HepG2 (cell line): ENCODE measurements around the gene MYO15A. TPM values are rescaled to one million over a fixed set of nuclear protein-coding genes. Genes with fewer than 3 reads are reported as not detected.

Experiments used
- CENPBD1 ChIP-seq: sonication (generic); formaldehyde crosslinking; IDR thresholded peaks from 2 replicates; pipeline ENCODE4 v1.8.0; 2022; ENCODE audit warnings: missing genetic modification reagents, low read depth, mild to moderate bottlenecking, borderline replicate concordance
- CHD4 ChIP-seq: fragments of 200-600 bp; sonication (generic); IDR thresholded peaks from 2 replicates; pipeline ENCODE4 v1.7.0; 2017; ENCODE audit warnings: mild to moderate bottlenecking, low read length, borderline replicate concordance
- FOXP1 ChIP-seq, 2 experiments: fragments of 450-650 bp in 1 of 2; IDR thresholded peaks; 2 replicates each; pipeline ENCODE4 v1.6.1; 2017 to 2018; ENCODE audit warnings: antibody characterized with exemption in 1 of 2
- JDP2 ChIP-seq: sonication (generic); formaldehyde crosslinking; IDR thresholded peaks from 2 replicates; pipeline ENCODE4 v1.8.1; 2022; ENCODE audit warnings: missing genetic modification reagents, borderline replicate concordance
- KDM4B ChIP-seq: sonication (generic); formaldehyde crosslinking; IDR thresholded peaks from 2 replicates; pipeline ENCODE4 v1.4.0; 2020; ENCODE audit warnings: missing genetic modification reagents
- MATR3 ChIP-seq: sonication (generic); formaldehyde crosslinking; IDR thresholded peaks from 2 replicates; pipeline ENCODE4 v1.4.0; 2020; ENCODE audit warnings: missing genetic modification reagents
- MYC ChIP-seq: sonication (generic); formaldehyde crosslinking; IDR thresholded peaks from 2 replicates; pipeline ENCODE4 v1.9.0; 2021; ENCODE audit warnings: missing genetic modification reagents, borderline replicate concordance
- NR2F6 ChIP-seq, 2 experiments: IDR thresholded peaks; 2 replicates each; pipeline ENCODE4 v1.6.1; 2016; ENCODE audit warnings: antibody characterized with exemption in 1 of 2, mild to moderate bottlenecking in 1 of 2
- PRDM15 ChIP-seq: sonication (generic); formaldehyde crosslinking; IDR thresholded peaks from 2 replicates; pipeline ENCODE4 v1.4.0; 2020; ENCODE audit warnings: missing genetic modification reagents
- SMYD3 ChIP-seq: sonication (generic); formaldehyde crosslinking; IDR thresholded peaks from 2 replicates; pipeline ENCODE4 v1.8.1; 2023; ENCODE audit warnings: mild to moderate bottlenecking, missing genetic modification reagents
- TFAP4 ChIP-seq: sonication (generic); IDR thresholded peaks from 2 replicates; pipeline ENCODE4 v1.6.1; 2016; ENCODE audit warnings: low read depth, borderline replicate concordance
- THAP8 ChIP-seq: sonication (generic); formaldehyde crosslinking; IDR thresholded peaks from 2 replicates; pipeline ENCODE4 v1.5.1; 2020; ENCODE audit warnings: missing genetic modification reagents, mild to moderate bottlenecking, borderline replicate concordance
- THRA ChIP-seq: sonication (generic); formaldehyde crosslinking; IDR thresholded peaks from 2 replicates; pipeline ENCODE4 v1.4.0; 2020; ENCODE audit warnings: missing genetic modification reagents, borderline replicate concordance
- ZBTB38 ChIP-seq: sonication (generic); formaldehyde crosslinking; IDR thresholded peaks from 2 replicates; pipeline ENCODE4 v1.5.1; 2020; ENCODE audit warnings: mild to moderate bottlenecking, missing genetic modification reagents
- ZNF124 ChIP-seq: sonication (generic); formaldehyde crosslinking; IDR thresholded peaks from 2 replicates; pipeline ENCODE4 v1.4.0; 2020; ENCODE audit warnings: missing genetic modification reagents
- ZNF235 ChIP-seq: sonication (generic); formaldehyde crosslinking; IDR thresholded peaks from 2 replicates; pipeline ENCODE4 v1.8.1; 2023; ENCODE audit warnings: mild to moderate bottlenecking, missing genetic modification reagents, borderline replicate concordance
- ZNF543 ChIP-seq: sonication (generic); formaldehyde crosslinking; IDR thresholded peaks from 2 replicates; pipeline ENCODE4 v1.4.0; 2020; ENCODE audit warnings: mild to moderate bottlenecking, missing genetic modification reagents
- ZNF563 ChIP-seq: sonication (generic); formaldehyde crosslinking; IDR thresholded peaks from 2 replicates; pipeline ENCODE4 v1.8.0; 2022; ENCODE audit warnings: mild to moderate bottlenecking, moderate library complexity, missing genetic modification reagents
- ZNF576 ChIP-seq: sonication (generic); formaldehyde crosslinking; IDR thresholded peaks from 2 replicates; pipeline ENCODE4 v1.4.0; 2020; ENCODE audit warnings: mild to moderate bottlenecking, missing genetic modification reagents
- ZNF615 ChIP-seq: sonication (generic); formaldehyde crosslinking; IDR thresholded peaks from 2 replicates; pipeline ENCODE4 v1.5.0; 2020; ENCODE audit warnings: mild to moderate bottlenecking, missing genetic modification reagents, borderline replicate concordance
- polyA plus RNA-seq, 8 experiments: library from polyadenylated mRNA; depleted of rRNA in 3 of 8; stranded (reverse) in 7 of 8; unstranded in 1 of 8; fragments of >200 nt; fragmentation: Illumina TruSeq in 4 of 8; extraction: Trizol in 4 of 8; gene quantifications; 2 replicates each; pipeline versions ENCODE4 v1.2.1 to v1.2.3, GENCODE V29; 2011 to 2016; ENCODE audit warnings: low read depth in 4 of 8, missing spikeins in 1 of 8, mixed read lengths in 1 of 8; ENCODE audit not compliant: insufficient read depth in 1 of 8
- total RNA-seq, 5 experiments: library from RNA; depleted of rRNA; stranded (reverse); fragments of >200 nt; fragmentation: Illumina TruSeq; extraction: Trizol; gene quantifications; 2 replicates each; pipeline ENCODE4 v1.2.3, GENCODE V29; 2016; ENCODE audit warnings: low read depth in 1 of 5

Gene MYO15A
- total and polyA plus RNA-seq, 2 of the 13 experiments (the other 11 are each of a cell fraction or from before 2014, with no cell fraction given): 0.07 to 0.20 TPM

GRCh38 chr17:18087610-18088491, 20.7 kb upstream of the MYO15A start, which contains the start of gene DRG2 (continued):
- TF ChIP-seq MATR3 (no peak), ZNF235 (CRISPR knock-in tag) (peak; percentile 61; the same call in 1 of the 2 replicates), ZNF124 (CRISPR knock-in tag) (peak; percentile 99), CENPBD1 (CRISPR knock-in tag) (peak; percentile 78; the same call in 1 of the 2 replicates), PRDM15 (no peak; the same call in 1 of the 2 replicates), NR2F6 (IDR thresholded peaks at IDR 0.05) (peak; percentile 27; the same call in 1 of the 2 replicates), NR2F6 (CRISPR knock-in tag; IDR thresholded peaks at IDR 0.05) (peak; percentile 78), KDM4B (peak; percentile 98), MYC (CRISPR knock-in tag) (peak; percentile 97), ZBTB38 (CRISPR knock-in tag) (peak; percentile 71), CHD4 (peak; percentile 99), ZNF563 (CRISPR knock-in tag) (peak; percentile 88), ZNF543 (CRISPR knock-in tag) (peak; percentile 94; the same call in 1 of the 2 replicates), FOXP1 (IDR thresholded peaks at IDR 0.05) (no peak), FOXP1 (CRISPR knock-in tag; IDR thresholded peaks at IDR 0.05) (peak; percentile 15; the same call in 1 of the 2 replicates), THAP8 (CRISPR knock-in tag) (peak; percentile 40; the same call in 1 of the 2 replicates), SMYD3 (0 out of 2 replicates have a peak, but pooled peaks have one; percentile 81), ZNF615 (CRISPR knock-in tag) (no peak), TFAP4 (peak; percentile 90), JDP2 (CRISPR knock-in tag) (no peak), THRA (CRISPR knock-in tag) (peak; percentile 92), ZNF576 (no peak; the same call in 1 of the 2 replicates)
